ENCODE data around the gene DNM1. TPM values are rescaled to one million over a fixed set of nuclear protein-coding genes. Genes with fewer than 3 reads are reported as not detected.

DNM1 gene
- total RNA-seq, 4 donors from 2014 or later: 6.9 to 11.4 (median 9.0) TPM

GRCh38 chr9:128285033-128285784 lies 82.0 kb downstream of the DNM1 start:
- TF ChIP-seq POLR2A (IDR thresholded peaks at IDR 0.05): no peak
- TF ChIP-seq CTCF (IDR thresholded peaks at IDR 0.05): no peak
- intact Hi-C loops (cut with DNase I; ENCODE audit: low total_unique reads): loop anchor here (5.0 kb wide), 2 partner anchors 57 to 342 kb away; partner anchors contain the start of gene SLC27A4
- 94 to 95% methylated on average over 12 of the region's 12 CpGs for WGBS, 2 donors

GRCh38 chr9:128286440-128286839 lies 83.3 kb downstream of the DNM1 start:
- TF ChIP-seq POLR2A (IDR thresholded peaks at IDR 0.05): no peak
- TF ChIP-seq CTCF (IDR thresholded peaks at IDR 0.05): no peak
- no peak for DNase-seq (ENCODE audit: low spot score in 2 of 2)
- intact Hi-C loops (cut with DNase I; ENCODE audit: low total_unique reads): loop anchor here (5.0 kb wide), 2 partner anchors 56 to 341 kb away; partner anchors contain the start of gene SLC27A4
- 61 to 73% methylated on average over 6 of the region's 6 CpGs for WGBS, 2 donors
- H3K4me3 ChIP-seq (ENCODE audit: low read depth, poor library complexity, severe bottlenecking): no peak overlapping the region

More at GRCh38 chr9:128285033-128285784, 82.0 kb downstream of the DNM1 start:
- DNase-seq (ENCODE audit: low spot score in 2 of 2): no peak
- H3K4me3 ChIP-seq (ENCODE audit: low read depth, poor library complexity, severe bottlenecking): no peak overlapping the region

DNA sequence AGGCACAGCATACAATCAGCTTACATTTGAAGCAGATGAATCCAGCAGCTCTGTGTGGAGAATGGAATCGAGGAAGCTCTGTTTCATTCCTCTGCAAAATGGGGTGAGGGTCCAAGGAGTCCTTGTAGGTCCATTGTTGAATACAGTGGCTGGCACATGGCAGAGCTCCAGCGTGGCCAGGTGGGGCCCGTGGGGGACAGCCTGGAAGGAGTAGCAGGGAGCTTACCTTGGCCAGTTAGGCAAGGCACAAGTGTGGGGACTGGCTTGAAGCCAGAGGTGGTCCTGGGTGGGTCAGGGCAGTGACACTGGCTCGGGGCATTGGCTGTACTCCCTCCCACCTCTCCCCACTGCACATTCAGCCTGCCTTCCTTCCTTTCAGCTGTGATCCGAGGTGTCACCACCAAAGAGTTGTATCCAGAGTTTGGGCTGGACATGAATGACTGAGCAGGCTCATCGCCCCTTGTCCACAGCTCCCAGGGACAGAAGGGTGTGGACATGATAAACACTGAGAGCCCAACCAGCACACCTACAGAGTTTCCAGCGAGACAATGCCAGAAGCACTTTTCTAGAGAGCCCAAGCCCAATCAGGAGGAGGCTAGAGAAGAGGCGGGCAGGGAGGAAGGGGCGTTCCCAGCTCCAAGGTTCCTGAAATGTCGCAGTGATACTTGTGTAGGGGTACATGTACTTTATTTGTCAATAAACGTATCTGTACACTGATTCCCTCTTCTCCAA lies 85.3 kb downstream of the DNM1 start:
- no peak overlapping the region for H3K4me3 ChIP-seq (ENCODE audit: low read depth, poor library complexity, severe bottlenecking)
- no peak for DNase-seq (ENCODE audit: low spot score in 2 of 2)
- intact Hi-C loops (cut with DNase I; ENCODE audit: low total_unique reads): loop anchor here (5.0 kb wide), 2 partner anchors 54 to 339 kb away; partner anchors contain the start of gene SLC27A4
- WGBS, 2 donors: 84 to 85% methylated on average over 9 to 11 of the region's 11 CpGs
- TF ChIP-seq CTCF (IDR thresholded peaks at IDR 0.05) (no peak), POLR2A (IDR thresholded peaks at IDR 0.05) (no peak)

- 80 to 88% methylated on average over 3 of the region's 3 CpGs for WGBS, 2 donors
- no peak overlapping the region for H3K4me3 ChIP-seq (ENCODE audit: low read depth, poor library complexity, severe bottlenecking)
- DNase-seq (ENCODE audit: low spot score in 2 of 2): no peak
- intact Hi-C loops (cut with DNase I; ENCODE audit: low total_unique reads): no loop called here
- TF ChIP-seq CTCF (IDR thresholded peaks at IDR 0.05) (no peak), POLR2A (IDR thresholded peaks at IDR 0.05) (no peak)
These were observed 88.8 kb downstream of the DNM1 start for GRCh38 chr9:128292009-128292408.

DNA sequence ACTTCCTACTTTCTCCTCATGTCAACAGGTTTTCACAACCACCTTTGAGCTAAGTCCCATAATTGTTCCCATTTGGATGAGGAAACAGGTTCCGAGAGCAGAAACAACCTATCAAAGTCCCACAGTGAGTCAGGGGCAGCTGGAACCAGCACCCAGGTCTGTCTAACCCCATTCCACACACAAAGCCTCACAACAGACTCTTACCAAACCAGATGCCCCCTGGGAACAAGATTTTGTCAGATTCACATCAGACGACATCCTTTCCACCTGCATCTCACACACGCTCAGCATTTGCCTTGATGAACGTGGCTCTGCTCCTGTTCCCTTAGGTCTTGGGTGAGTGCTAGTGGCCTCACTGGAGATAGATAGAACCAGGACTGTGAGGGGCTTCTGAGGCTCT lies 89.9 kb downstream of the DNM1 start:
- 82 to 86% methylated on average over 4 of the region's 4 CpGs for WGBS, 2 donors
- TF ChIP-seq CTCF (IDR thresholded peaks at IDR 0.05) (no peak), POLR2A (IDR thresholded peaks at IDR 0.05) (no peak)
- DNase-seq (ENCODE audit: low spot score in 2 of 2): no peak
- H3K4me3 ChIP-seq (ENCODE audit: low read depth, poor library complexity, severe bottlenecking): no peak overlapping the region
- intact Hi-C loops (cut with DNase I; ENCODE audit: low total_unique reads): no loop called here
